Measurements from ENCODE around the gene ARCN1. TPM values are rescaled to one million over a fixed set of nuclear protein-coding genes. Genes with fewer than 3 reads are reported as not detected.
"Not testable (repeated sequence)": the region's sequence is repeated elsewhere in the genome, so short reads cannot be mapped to it uniquely, and the experiment has no call there.

Gene ARCN1
- total RNA-seq, 1 experiment from 2014 or later = 122 TPM

DNA sequence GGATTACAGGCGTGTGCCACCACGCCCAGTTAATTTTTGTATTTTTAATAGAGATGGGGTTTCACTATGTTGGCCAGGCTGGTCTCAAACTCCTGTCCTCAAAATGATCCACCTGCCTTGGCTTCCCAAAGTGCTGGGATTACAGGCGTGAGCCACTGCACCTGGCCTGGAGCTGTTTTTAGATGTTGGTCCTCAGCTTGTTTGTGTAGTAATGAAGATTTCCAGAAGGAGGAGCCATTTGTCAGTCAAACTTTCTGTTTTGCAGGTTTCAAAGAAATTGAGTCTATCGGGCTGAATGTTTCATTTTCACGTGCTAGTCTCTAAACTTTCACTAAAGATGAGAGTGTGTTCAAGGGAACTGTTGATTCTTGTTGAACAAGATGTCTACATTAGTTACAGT lies 22.8 kb downstream of the ARCN1 start:
- DNase-seq (peak; percentile 68), ATAC-seq (peak; percentile 31)
- H3K9ac ChIP-seq (ENCODE audit: low read length); H3K4me3 ChIP-seq (ENCODE audit: low read length); H3F3A ChIP-seq (ENCODE audit: low read length, unreplicated experiment); H4K20me1 ChIP-seq (ENCODE audit: low read length); H3K4me1 ChIP-seq (ENCODE audit: insufficient read depth, low read length); intact Hi-C loops (cut with micrococcal nuclease); H3K4me2 ChIP-seq (ENCODE audit: low read length); BruUV-seq (replicated peaks); H3K27ac ChIP-seq (ENCODE audit: low read length); H3K9me2 ChIP-seq (replicated peaks; ENCODE audit: low read length); H3K79me2 ChIP-seq (ENCODE audit: low read length); H3K9me3 ChIP-seq (ENCODE audit: low read length); H3K27me3 ChIP-seq (ENCODE audit: low read length); H2AFZ ChIP-seq (ENCODE audit: low read length); POLR2A ChIA-PET (ENCODE audit: unreplicated experiment): not testable (repeated sequence)
- H3K36me3 ChIP-seq (ENCODE audit: low read depth, low read length) = peaks cover 57% of the 10 kb centered on the region
- CTCF ChIA-PET = interaction anchor here (0.5 to 0.8 kb wide), 5 partner anchors 26 to 365 kb away, joined by 3 to 11 read pairs (median 7); partner anchors contain the start of gene KMT2A
- peak; percentile 64 for TF ChIP-seq CTCF (conservative IDR thresholded peaks at IDR 0.05; ENCODE audit: low read depth, low read length)

GRCh38 chr11:118596224-118597146 lies 24.3 kb downstream of the ARCN1 start:
- intact Hi-C loops (cut with micrococcal nuclease) = no loop called here
- no peak overlapping the region for H3K4me3 ChIP-seq (ENCODE audit: low read length)
- ChIA-PET CTCF (no interaction called here), POLR2A (ENCODE audit: unreplicated experiment) (no interaction called here)
- H3K27me3 ChIP-seq (ENCODE audit: low read length) = no peaks in the 10 kb centered on the region
- H2AFZ ChIP-seq (ENCODE audit: low read length) = no peak overlapping the region
- H3K9me2 ChIP-seq (replicated peaks; ENCODE audit: low read length) = no peaks in the 10 kb centered on the region
- no peak overlapping the region for H3K27ac ChIP-seq (ENCODE audit: low read length)
- H4K20me1 ChIP-seq (ENCODE audit: low read length) = no peaks in the 10 kb centered on the region
- peaks cover 56% of the 10 kb centered on the region for H3K36me3 ChIP-seq (ENCODE audit: low read depth, low read length)
- H3K9me3 ChIP-seq (ENCODE audit: low read length) = no peaks in the 10 kb centered on the region
- ATAC-seq (no peak), DNase-seq (no peak)
- TF ChIP-seq CTCF (conservative IDR thresholded peaks at IDR 0.05; ENCODE audit: low read depth, low read length) (no peak), EZH2phosphoT487 (IDR thresholded peaks at IDR 0.05; ENCODE audit: borderline replicate concordance, low read length) (no peak), EZH2 (IDR thresholded peaks at IDR 0.05; ENCODE audit: low read length, unreplicated experiment) (no peak)
- H3K79me2 ChIP-seq (ENCODE audit: low read length) = no peaks in the 10 kb centered on the region
- H3F3A ChIP-seq (ENCODE audit: low read length, unreplicated experiment) = no peaks in the 10 kb centered on the region
- no peaks in the 10 kb centered on the region for H3K4me1 ChIP-seq (ENCODE audit: insufficient read depth, low read length)
- no peak overlapping the region for H3K9ac ChIP-seq (ENCODE audit: low read length)
- BruUV-seq (replicated peaks) = no TSS peak
- H3K4me2 ChIP-seq (ENCODE audit: low read length) = no peak overlapping the region

- Histone ChIP-seq H2AFZ (ENCODE audit: low read length) (no peak overlapping the region), H3K36me3 (ENCODE audit: low read depth, low read length) (peaks cover 60% of the 10 kb centered on the region), H3K4me1 (ENCODE audit: insufficient read depth, low read length) (no peaks in the 10 kb centered on the region), H3K9me3 (ENCODE audit: low read length) (no peaks in the 10 kb centered on the region), H3K9me2 (replicated peaks; ENCODE audit: low read length) (no peaks in the 10 kb centered on the region), H4K20me1 (ENCODE audit: low read length) (no peaks in the 10 kb centered on the region), H3K4me3 (ENCODE audit: low read length) (no peak overlapping the region), H3K27ac (ENCODE audit: low read length) (no peak overlapping the region), H3K4me2 (ENCODE audit: low read length) (no peak overlapping the region), H3K27me3 (ENCODE audit: low read length) (no peaks in the 10 kb centered on the region), H3K79me2 (ENCODE audit: low read length) (no peaks in the 10 kb centered on the region), H3F3A (ENCODE audit: low read length, unreplicated experiment) (no peaks in the 10 kb centered on the region), H3K9ac (ENCODE audit: low read length) (no peak overlapping the region)
- TF ChIP-seq CTCF (conservative IDR thresholded peaks at IDR 0.05; ENCODE audit: low read depth, low read length) (no peak), EZH2 (IDR thresholded peaks at IDR 0.05; ENCODE audit: low read length, unreplicated experiment) (no peak), EZH2phosphoT487 (IDR thresholded peaks at IDR 0.05; ENCODE audit: borderline replicate concordance, low read length) (no peak)
- ATAC-seq = no peak
- ChIA-PET POLR2A (ENCODE audit: unreplicated experiment) (no interaction called here), CTCF (no interaction called here)
- BruUV-seq (replicated peaks) = no TSS peak
- intact Hi-C loops (cut with micrococcal nuclease) = no loop called here
- no peak for DNase-seq
These were observed 25.3 kb downstream of the ARCN1 start for GRCh38 chr11:118597556-118597955.
